Upper lobe of left lung (tissue), 6 donors: ENCODE results near the gene NPW. TPM values are rescaled to one million over a fixed set of nuclear protein-coding genes. Genes with fewer than 3 reads are reported as not detected.
"Not testable (repeated sequence)": the region's sequence is repeated elsewhere in the genome, so short reads cannot be mapped to it uniquely, and the experiment has no call there.

Experiments used
- ATAC-seq, 2 donors: fragments of 200-7000 bp; cut with Tn5 transposase; one replicate each; pipeline ENCODE4 v1.9.1; 2022; ENCODE audit warnings: mild to moderate bottlenecking in 2 of 2, moderate library complexity in 2 of 2; ENCODE audit not compliant: low FRiP score in 2 of 2
- DNase-seq, 2 donors: peaks; one replicate each; pipeline ENCODE4 v3.0.0-alpha.2; 2019 to 2020
- H3K27ac ChIP-seq, 4 donors: fragments of 200-600 bp; sonication (generic); one replicate each; pipeline ENCODE4 v1.5.1; 2016 to 2019
- H3K27me3 ChIP-seq, 4 donors: fragments of 200-600 bp; sonication (generic); one replicate each; pipeline ENCODE4 v1.5.1; 2017 to 2019
- H3K36me3 ChIP-seq, 4 donors: fragments of 200-600 bp; sonication (generic); one replicate each; pipeline ENCODE4 v1.5.1; 2016 to 2019
- H3K4me1 ChIP-seq, 4 donors: fragments of 200-600 bp; sonication (generic); one replicate each; pipeline ENCODE4 v1.5.1; 2018 to 2019
- H3K4me3 ChIP-seq, 4 donors: fragments of 200-600 bp; sonication (generic); one replicate each; pipeline ENCODE4 v1.5.1; 2017 to 2019; ENCODE audit warnings: mild to moderate bottlenecking in 2 of 4, moderate library complexity in 1 of 4
- H3K9me3 ChIP-seq, 4 donors: fragments of 200-600 bp; sonication (generic); one replicate each; pipeline ENCODE4 v1.5.1; 2018 to 2019
- EP300 ChIP-seq, 4 donors: sonication (generic); formaldehyde crosslinking; IDR thresholded peaks; one replicate each; pipeline ENCODE4 v1.5.1; 2017; ENCODE audit warnings: antibody characterized with exemption in 4 of 4, control low read depth in 2 of 4
- POLR2A ChIP-seq, 4 donors: fragments of 450-650 bp; IDR thresholded peaks; one replicate each; pipeline ENCODE4 v1.5.1; 2016 to 2017; ENCODE audit warnings: antibody characterized with exemption in 4 of 4, mild to moderate bottlenecking in 2 of 4
- POLR2AphosphoS5 ChIP-seq, 2 donors: sonication (generic); formaldehyde crosslinking; IDR thresholded peaks; one replicate each; pipeline ENCODE4 v1.5.1; 2017; ENCODE audit warnings: antibody characterized with exemption in 2 of 2
- WGBS, 2 donors: methylation state at CpG; one replicate each; pipeline ENCODE4 v1.1.5; 2017 to 2018; 5-methylcytosine and 5-hydroxymethylcytosine counted together
- total RNA-seq, 6 donors: library from RNA; depleted of rRNA in 4 of 6; stranded (reverse); fragments of >200 nt in 4 of 6; gene quantifications; one replicate each; pipeline versions ENCODE4 v1.1.0 to v1.2.1, GENCODE V29; 2016 to 2021
- TF ChIP-seq, protein P1 (sequence below), 6 experiments: fragments of 450-650 bp in 4 of 6; fragments of 200-600 bp in 2 of 6; sonication (generic) in 2 of 6; IDR thresholded peaks; one replicate each; pipeline ENCODE4 v1.5.1; 2016 to 2019; ENCODE audit warnings: antibody characterized with exemption in 6 of 6
- donor health status: DM: no; HTN: no; CAD: no; lungs with moderate emphysema.
- donor health status: DM: no; HTN: yes; CAD: no; lungs with severe emphysema.

Gene NPW
- total RNA-seq, 6 donors from 2014 or later = 0.67 to 0.80 TPM; not detected in 4

DNA sequence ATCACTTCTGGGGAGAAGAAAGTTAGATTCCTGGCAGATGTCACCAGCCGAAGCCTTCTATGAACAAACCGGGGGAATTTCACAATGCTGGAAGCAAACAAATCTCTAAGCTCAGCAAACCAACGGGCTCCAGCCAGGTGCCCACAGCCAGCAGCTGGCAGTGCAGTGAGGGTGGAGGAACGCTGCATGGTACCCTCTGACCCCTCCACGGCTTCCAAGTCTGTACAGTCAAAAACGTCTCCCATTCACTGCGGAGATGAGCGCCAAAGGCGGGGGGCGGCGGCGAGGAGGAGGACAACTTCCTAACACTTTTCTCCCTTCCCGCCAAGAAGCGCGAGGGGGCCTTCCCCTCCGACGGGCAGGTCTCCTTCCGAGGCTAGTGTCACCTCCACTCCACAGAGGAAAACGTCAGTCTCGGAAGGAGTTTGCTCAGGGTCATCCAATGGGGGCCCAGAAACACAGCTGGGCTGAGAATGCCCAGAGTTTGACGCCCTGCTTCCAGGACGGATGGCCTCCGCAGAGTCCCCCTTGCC, 10.9 kb upstream of the NPW start:
- peak in 1 of 2 donors; percentile 83 for DNase-seq
- Histone ChIP-seq H3K27ac (peak overlapping the region; percentile 85 to 96 (median 94)), H3K27me3 (no peaks in the 10 kb centered on the region), H3K4me3 (peak overlapping the region; percentile 67 to 100 (median 96)), H3K36me3 (no peaks in the 10 kb centered on the region), H3K9me3 (no peaks in the 10 kb centered on the region), H3K4me1 (peaks cover 52 to 64% (median 56%) of the 10 kb centered on the region in 4 donors)
- TF ChIP-seq, protein P1, sequence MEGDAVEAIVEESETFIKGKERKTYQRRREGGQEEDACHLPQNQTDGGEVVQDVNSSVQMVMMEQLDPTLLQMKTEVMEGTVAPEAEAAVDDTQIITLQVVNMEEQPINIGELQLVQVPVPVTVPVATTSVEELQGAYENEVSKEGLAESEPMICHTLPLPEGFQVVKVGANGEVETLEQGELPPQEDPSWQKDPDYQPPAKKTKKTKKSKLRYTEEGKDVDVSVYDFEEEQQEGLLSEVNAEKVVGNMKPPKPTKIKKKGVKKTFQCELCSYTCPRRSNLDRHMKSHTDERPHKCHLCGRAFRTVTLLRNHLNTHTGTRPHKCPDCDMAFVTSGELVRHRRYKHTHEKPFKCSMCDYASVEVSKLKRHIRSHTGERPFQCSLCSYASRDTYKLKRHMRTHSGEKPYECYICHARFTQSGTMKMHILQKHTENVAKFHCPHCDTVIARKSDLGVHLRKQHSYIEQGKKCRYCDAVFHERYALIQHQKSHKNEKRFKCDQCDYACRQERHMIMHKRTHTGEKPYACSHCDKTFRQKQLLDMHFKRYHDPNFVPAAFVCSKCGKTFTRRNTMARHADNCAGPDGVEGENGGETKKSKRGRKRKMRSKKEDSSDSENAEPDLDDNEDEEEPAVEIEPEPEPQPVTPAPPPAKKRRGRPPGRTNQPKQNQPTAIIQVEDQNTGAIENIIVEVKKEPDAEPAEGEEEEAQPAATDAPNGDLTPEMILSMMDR (IDR thresholded peaks at IDR 0.05) = peak in 1 of 6 experiments; percentile 3
- no peak for TF ChIP-seq POLR2A (IDR thresholded peaks at IDR 0.05)
- TF ChIP-seq EP300 (IDR thresholded peaks at IDR 0.05) = no peak
- no peak for ATAC-seq
- WGBS, 2 donors = 1% methylated on average over 20 to 22 of the region's 23 CpGs

DNA sequence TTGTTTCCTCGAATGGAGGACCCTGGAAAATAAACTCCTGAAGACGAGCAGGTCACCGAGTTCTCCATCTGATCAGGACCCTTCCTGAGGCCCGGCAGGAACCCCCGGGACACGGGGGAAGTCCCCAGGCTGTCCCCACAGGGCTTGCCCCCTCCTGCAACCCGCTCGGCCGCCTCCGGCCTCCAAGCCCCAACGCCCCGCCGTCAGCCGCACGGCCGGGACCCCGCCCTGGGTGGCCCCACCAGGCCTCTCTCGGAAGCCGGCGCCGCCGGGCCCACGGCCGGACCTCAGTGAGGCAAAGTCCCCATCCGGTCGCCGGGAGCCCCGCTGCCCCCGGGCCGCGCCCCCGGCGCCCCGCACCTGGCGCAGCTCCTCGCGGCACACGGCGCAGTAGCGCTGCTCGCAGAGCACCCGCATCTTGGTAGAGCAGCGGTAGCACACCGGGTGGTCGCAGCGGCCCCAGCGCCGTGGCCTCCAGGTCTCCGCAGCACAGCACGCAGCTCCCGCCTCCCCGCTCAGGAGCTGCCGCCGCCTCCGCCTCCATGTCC, 10.3 kb upstream of the NPW start:
- Histone ChIP-seq H3K36me3 (no peaks in the 10 kb centered on the region), H3K27ac (peak overlapping the region; percentile 85 to 96 (median 94)), H3K9me3 (no peaks in the 10 kb centered on the region), H3K4me3 (peak overlapping the region; percentile 67 to 100 (median 96)), H3K27me3 (no peaks in the 10 kb centered on the region), H3K4me1 (peaks cover 47 to 59% (median 51%) of the 10 kb centered on the region in 4 donors)
- ATAC-seq = peak in 1 of 2 donors; percentile 4
- 1% methylated on average over 30 of the region's 55 CpGs; no CpG with 5 or more reads in 1 of the 2 donors for WGBS, 2 donors
- DNase-seq = peak in 1 of 2 donors; percentile 91
- TF ChIP-seq POLR2A (IDR thresholded peaks at IDR 0.05) (no peak), EP300 (IDR thresholded peaks at IDR 0.05) (no peak)
- TF ChIP-seq, protein P1 (IDR thresholded peaks at IDR 0.05) = peak in 2 of 6 experiments; percentile 17 to 22

DNA sequence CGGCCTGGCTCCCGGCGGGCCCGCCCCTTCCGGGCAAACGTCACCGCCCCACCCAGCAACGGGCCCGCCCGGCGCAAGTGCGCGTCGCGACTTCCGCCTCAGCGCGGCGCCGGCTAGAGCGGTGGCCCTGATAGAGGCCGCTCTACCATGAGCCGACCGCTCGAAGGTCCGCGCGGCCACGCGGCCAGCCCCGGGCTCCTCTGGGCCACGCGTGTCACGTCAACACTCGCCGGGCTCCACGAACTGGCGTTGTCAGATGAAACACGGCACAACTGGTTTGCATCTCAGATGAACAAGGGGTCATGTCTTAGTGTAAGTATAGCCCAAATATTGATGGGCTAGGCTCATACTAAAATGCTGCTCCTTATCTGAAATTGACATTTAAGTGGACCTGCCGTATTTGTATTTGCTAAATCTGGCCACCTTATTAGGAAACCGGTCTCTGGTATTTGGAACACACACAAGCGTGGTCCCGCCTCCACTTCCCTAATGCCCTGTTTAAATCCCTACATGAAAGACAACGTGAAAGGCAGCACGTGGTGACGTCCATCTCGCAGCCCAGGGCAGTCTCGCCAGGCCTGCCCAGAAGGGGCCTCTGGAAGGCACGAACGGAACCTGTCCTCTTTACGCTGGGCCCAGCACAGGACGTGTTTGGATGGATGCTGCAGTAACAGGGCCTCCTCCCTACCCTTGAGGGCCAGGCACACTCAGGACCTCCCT, 9.6 kb upstream of the NPW start, which contains the start of gene ZNF598:
Gene ZNF598, minus strand, starts transcription at position 31 of the 720 bp plus-strand sequence.
- peaks cover 40 to 52% (median 43%) of the 10 kb centered on the region in 4 donors for H3K4me1 ChIP-seq
- 3 to 6% methylated on average over 11 to 30 of the region's 52 CpGs for WGBS, 2 donors
- peak; percentile 92 to 96 for ATAC-seq
- peak within 1 kb of the TSS; percentile 85 to 96 (median 94) for H3K27ac ChIP-seq
- H3K27me3 ChIP-seq = no peaks in the 10 kb centered on the region
- DNase-seq = peak; percentile 81 to 97
- no peaks in the 10 kb centered on the region for H3K36me3 ChIP-seq
- H3K9me3 ChIP-seq = no peaks in the 10 kb centered on the region
- TF ChIP-seq, protein P1 (IDR thresholded peaks at IDR 0.05) = peak in 3 of 6 experiments; percentile 3 to 16 (median 11)
- TF ChIP-seq POLR2A (IDR thresholded peaks at IDR 0.05) (peak in 3 of 4 donors; percentile 49 to 94 (median 88)), POLR2AphosphoS5 (IDR thresholded peaks at IDR 0.05) (peak; percentile 80 to 93), EP300 (IDR thresholded peaks at IDR 0.05) (no peak)
- H3K4me3 ChIP-seq = peak within 1 kb of the TSS; percentile 67 to 100 (median 96)

DNA sequence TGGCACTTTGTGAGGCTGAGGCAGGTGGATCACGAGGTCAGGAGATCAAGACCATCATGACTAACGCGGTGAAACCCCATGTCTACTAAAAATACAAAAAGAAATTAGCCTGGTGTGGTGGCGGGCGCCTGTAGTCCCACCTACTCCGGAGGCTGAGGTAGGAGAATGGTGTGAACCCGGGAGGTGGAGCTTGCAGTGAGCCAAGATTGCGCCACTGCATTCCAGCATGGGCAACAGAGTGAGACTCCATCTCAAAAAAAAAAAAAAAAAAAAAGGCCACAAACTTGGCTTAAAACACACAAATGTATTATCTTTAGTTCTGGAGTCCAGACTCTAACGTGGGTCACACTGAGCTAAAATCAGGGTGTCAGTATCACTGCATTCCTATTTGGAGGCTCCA, 7.9 kb upstream of the NPW start:
- 84% methylated on average over 9 of the region's 9 CpGs for WGBS, 2 donors
- not testable (repeated sequence) for H3K27ac ChIP-seq, H3K27me3 ChIP-seq, DNase-seq, H3K9me3 ChIP-seq, H3K4me3 ChIP-seq, ATAC-seq, H3K36me3 ChIP-seq
- H3K4me1 ChIP-seq = peaks cover 29 to 42% (median 30%) of the 10 kb centered on the region in 4 donors

DNA sequence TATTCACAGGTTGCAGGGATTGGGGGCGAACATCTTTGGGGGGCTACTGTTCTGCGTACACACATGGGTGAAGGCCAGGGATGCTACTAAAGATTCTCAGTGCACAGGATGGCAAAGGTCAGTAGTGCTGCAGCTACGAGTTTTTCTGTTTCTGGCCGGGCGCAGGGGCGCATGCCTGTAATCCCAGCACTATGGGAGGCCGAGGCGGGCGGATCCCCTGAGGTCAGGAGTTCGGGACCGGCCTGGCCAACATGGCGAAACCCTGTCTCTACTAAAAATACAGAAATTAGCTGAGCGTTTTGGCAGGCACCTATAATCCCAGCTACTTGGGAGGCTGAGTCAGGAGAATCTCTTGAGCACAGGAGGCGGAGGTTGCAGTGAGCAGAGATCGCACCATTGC, 6.1 kb upstream of the NPW start:
- H3K27me3 ChIP-seq = no peaks in the 10 kb centered on the region
- 90 to 98% methylated on average over 15 of the region's 15 CpGs for WGBS, 2 donors
- TF ChIP-seq POLR2A (IDR thresholded peaks at IDR 0.05) (no peak), EP300 (IDR thresholded peaks at IDR 0.05) (no peak), POLR2AphosphoS5 (IDR thresholded peaks at IDR 0.05) (no peak)
- TF ChIP-seq, protein P1 (IDR thresholded peaks at IDR 0.05) = no peak
- H3K4me3 ChIP-seq = no peak overlapping the region
- no peak overlapping the region for H3K27ac ChIP-seq
- H3K36me3 ChIP-seq = no peaks in the 10 kb centered on the region
- ATAC-seq (no peak), DNase-seq (peak in 1 of 2 donors; percentile 58)
- peaks cover 11 to 24% (median 13%) of the 10 kb centered on the region in 4 donors for H3K4me1 ChIP-seq
- H3K9me3 ChIP-seq = no peaks in the 10 kb centered on the region
